ENCODE measurements around the gene SLC44A5.

Gene SLC44A5

DNA sequence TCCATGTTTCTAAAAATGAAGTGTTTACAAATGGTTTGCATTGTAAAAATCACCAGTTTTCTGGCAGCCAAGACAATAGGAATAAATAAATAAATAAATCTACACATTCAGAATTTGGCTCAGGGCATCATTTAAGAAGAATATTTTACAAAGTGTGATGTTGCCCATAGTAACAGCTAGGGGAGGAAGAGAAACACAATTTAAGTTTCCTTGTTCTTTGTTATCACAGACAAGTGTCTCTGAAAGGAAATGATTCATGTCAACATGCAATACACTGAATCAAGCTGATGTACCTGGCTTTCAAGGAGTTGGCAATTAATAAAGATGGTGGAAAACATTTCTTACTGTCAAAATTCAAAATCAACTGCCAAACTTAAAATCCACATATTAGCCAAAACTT, 402.1 kb downstream of the SLC44A5 start:
- H3K4me3 ChIP-seq (ENCODE audit: low read depth, low read length, poor library complexity, severe bottlenecking): no peak overlapping the region
- no peaks in the 10 kb centered on the region for H3K9me3 ChIP-seq (ENCODE audit: low read length)
- H3F3A ChIP-seq (ENCODE audit: insufficient read depth, low read length): no peaks in the 10 kb centered on the region
- no peaks in the 10 kb centered on the region for H3K4me1 ChIP-seq (ENCODE audit: insufficient read depth, low read length, severe bottlenecking)
- no peak overlapping the region for H2AFZ ChIP-seq (ENCODE audit: low read length)
- H4K20me1 ChIP-seq (ENCODE audit: insufficient read depth, low read length): no peaks in the 10 kb centered on the region
- no peak overlapping the region for H3K27ac ChIP-seq (ENCODE audit: low read depth, low read length, poor library complexity, severe bottlenecking)
- H3K9me2 ChIP-seq (ENCODE audit: low read depth, low read length): no peaks in the 10 kb centered on the region
- H3K4me2 ChIP-seq (ENCODE audit: low read length): no peak overlapping the region
- H3K9ac ChIP-seq (ENCODE audit: low read length): no peak overlapping the region
- H3K27me3 ChIP-seq (ENCODE audit: insufficient read depth, low read length): no peaks in the 10 kb centered on the region
- H3K36me3 ChIP-seq (ENCODE audit: insufficient read depth, low read length): no peaks in the 10 kb centered on the region
- no peak for TF ChIP-seq EZH2 (IDR thresholded peaks at IDR 0.05; ENCODE audit: borderline replicate concordance, low read length)
- TF ChIP-seq, protein P1, sequence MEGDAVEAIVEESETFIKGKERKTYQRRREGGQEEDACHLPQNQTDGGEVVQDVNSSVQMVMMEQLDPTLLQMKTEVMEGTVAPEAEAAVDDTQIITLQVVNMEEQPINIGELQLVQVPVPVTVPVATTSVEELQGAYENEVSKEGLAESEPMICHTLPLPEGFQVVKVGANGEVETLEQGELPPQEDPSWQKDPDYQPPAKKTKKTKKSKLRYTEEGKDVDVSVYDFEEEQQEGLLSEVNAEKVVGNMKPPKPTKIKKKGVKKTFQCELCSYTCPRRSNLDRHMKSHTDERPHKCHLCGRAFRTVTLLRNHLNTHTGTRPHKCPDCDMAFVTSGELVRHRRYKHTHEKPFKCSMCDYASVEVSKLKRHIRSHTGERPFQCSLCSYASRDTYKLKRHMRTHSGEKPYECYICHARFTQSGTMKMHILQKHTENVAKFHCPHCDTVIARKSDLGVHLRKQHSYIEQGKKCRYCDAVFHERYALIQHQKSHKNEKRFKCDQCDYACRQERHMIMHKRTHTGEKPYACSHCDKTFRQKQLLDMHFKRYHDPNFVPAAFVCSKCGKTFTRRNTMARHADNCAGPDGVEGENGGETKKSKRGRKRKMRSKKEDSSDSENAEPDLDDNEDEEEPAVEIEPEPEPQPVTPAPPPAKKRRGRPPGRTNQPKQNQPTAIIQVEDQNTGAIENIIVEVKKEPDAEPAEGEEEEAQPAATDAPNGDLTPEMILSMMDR (IDR thresholded peaks at IDR 0.05; ENCODE audit: low read length): no peak
- H3K79me2 ChIP-seq (ENCODE audit: insufficient read depth, low read length): no peaks in the 10 kb centered on the region

DNA sequence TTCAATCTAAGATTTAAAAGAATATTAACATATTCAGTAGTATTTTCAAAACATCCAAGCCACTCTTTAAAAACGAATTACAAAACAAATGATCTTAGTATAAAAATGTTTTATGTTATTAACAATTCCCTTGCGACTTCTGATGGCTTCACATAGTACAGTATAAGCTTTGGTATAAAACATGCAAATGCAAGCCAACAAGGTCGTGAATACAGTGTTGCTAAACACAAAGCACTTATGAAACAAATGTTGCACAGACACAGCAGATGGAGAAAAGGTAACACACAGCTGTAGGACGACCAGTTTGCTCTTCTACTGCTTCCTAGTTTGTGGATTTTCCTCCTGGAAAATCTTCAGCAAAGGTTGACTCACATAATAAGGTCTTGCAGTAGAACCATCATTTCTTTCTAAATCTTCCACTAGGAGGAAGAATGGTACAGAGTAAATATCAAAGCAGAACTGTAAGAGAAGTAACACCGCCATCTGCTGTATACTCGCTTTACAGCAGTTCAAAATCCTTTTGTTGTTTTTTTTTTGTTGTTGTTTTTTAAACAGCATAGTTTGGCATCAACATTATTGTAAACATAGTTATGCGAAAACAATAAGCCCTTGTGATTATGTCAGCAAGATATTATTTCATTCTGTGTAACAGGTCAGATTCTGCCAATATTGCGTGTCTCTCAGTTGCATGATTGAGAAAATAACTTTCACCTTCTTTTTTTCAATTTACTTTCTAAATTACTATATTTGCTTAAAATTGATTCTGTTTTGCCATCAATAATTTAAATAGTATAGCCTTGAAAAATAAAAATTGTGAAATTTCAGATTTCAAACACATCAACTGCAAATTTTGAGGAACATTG, 407.3 kb downstream of the SLC44A5 start:
- H3K79me2 ChIP-seq (ENCODE audit: insufficient read depth, low read length): no peaks in the 10 kb centered on the region
- H3F3A ChIP-seq (ENCODE audit: insufficient read depth, low read length): no peaks in the 10 kb centered on the region
- no peak overlapping the region for H3K4me3 ChIP-seq (ENCODE audit: low read depth, low read length, poor library complexity, severe bottlenecking)
- H3K9me2 ChIP-seq (ENCODE audit: low read depth, low read length): no peaks in the 10 kb centered on the region
- no peaks in the 10 kb centered on the region for H3K4me1 ChIP-seq (ENCODE audit: insufficient read depth, low read length, severe bottlenecking)
- no peak for TF ChIP-seq EZH2 (IDR thresholded peaks at IDR 0.05; ENCODE audit: borderline replicate concordance, low read length)
- TF ChIP-seq, protein P1 (IDR thresholded peaks at IDR 0.05; ENCODE audit: low read length): peak; percentile 91
- H3K4me2 ChIP-seq (ENCODE audit: low read length): no peak overlapping the region
- no peak overlapping the region for H2AFZ ChIP-seq (ENCODE audit: low read length)
- no peak overlapping the region for H3K9ac ChIP-seq (ENCODE audit: low read length)
- no peaks in the 10 kb centered on the region for H3K36me3 ChIP-seq (ENCODE audit: insufficient read depth, low read length)
- no peaks in the 10 kb centered on the region for H3K27me3 ChIP-seq (ENCODE audit: insufficient read depth, low read length)
- no peak overlapping the region for H3K27ac ChIP-seq (ENCODE audit: low read depth, low read length, poor library complexity, severe bottlenecking)
- no peaks in the 10 kb centered on the region for H3K9me3 ChIP-seq (ENCODE audit: low read length)
- H4K20me1 ChIP-seq (ENCODE audit: insufficient read depth, low read length): no peaks in the 10 kb centered on the region

DNA sequence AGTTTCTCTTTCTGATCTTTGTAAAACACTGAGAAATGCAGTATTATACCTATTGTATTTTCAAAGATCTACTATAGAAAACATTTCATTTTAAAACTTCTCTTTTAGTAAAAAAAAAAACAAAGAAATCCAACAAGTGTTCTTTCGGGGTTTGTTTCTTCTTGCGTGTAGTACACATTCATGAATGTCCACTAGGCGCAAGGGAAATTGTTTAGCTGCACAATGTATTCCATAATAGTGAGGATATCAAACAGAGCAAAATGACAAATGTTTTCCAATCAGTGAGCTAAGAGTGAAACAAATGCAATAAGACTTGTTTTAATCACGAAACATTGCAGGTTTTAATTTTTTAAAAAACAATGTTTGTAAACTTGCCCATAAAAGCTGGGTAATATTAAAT, 408.2 kb downstream of the SLC44A5 start:
- H3K4me3 ChIP-seq (ENCODE audit: low read depth, low read length, poor library complexity, severe bottlenecking): no peak overlapping the region
- no peaks in the 10 kb centered on the region for H3K36me3 ChIP-seq (ENCODE audit: insufficient read depth, low read length)
- no peak overlapping the region for H3K27ac ChIP-seq (ENCODE audit: low read depth, low read length, poor library complexity, severe bottlenecking)
- no peak for TF ChIP-seq EZH2 (IDR thresholded peaks at IDR 0.05; ENCODE audit: borderline replicate concordance, low read length)
- TF ChIP-seq, protein P1 (IDR thresholded peaks at IDR 0.05; ENCODE audit: low read length): no peak
- no peaks in the 10 kb centered on the region for H3F3A ChIP-seq (ENCODE audit: insufficient read depth, low read length)
- no peaks in the 10 kb centered on the region for H3K9me3 ChIP-seq (ENCODE audit: low read length)
- H3K4me2 ChIP-seq (ENCODE audit: low read length): no peak overlapping the region
- no peaks in the 10 kb centered on the region for H3K9me2 ChIP-seq (ENCODE audit: low read depth, low read length)
- no peaks in the 10 kb centered on the region for H4K20me1 ChIP-seq (ENCODE audit: insufficient read depth, low read length)
- no peaks in the 10 kb centered on the region for H3K4me1 ChIP-seq (ENCODE audit: insufficient read depth, low read length, severe bottlenecking)
- H3K79me2 ChIP-seq (ENCODE audit: insufficient read depth, low read length): no peaks in the 10 kb centered on the region
- no peak overlapping the region for H3K9ac ChIP-seq (ENCODE audit: low read length)
- no peak overlapping the region for H2AFZ ChIP-seq (ENCODE audit: low read length)
- H3K27me3 ChIP-seq (ENCODE audit: insufficient read depth, low read length): no peaks in the 10 kb centered on the region

All from OCI-LY1 (cell line).